Measurements from ENCODE around the gene AGPAT3.

DNA sequence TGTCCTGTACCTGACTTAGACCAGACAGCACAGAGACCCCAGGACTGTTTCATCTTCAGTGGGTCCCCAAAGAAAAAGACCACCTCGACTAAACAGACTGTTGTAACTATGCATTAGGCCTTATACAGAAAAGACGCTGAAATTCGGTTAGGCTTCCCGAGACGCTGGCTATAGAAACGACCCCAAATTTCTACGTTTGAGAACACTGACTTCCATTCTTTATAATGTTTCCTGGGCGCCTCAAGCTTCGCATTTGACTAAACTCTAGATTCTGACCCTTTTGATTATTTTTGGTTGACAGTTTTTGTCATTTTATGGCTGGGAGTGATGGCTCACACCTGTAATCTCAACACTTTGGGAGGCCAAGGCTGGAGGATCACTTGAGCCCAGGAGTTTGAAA, 146.1 kb downstream of the AGPAT3 start:
- TF ChIP-seq POLR2AphosphoS5 (IDR thresholded peaks at IDR 0.05; ENCODE audit: low read depth, low read length) (no peak), POLR2A (IDR thresholded peaks at IDR 0.05; ENCODE audit: low read depth, low read length) (no peak), TAF1 (IDR thresholded peaks at IDR 0.05; ENCODE audit: borderline replicate concordance, low read depth, low read length) (no peak)

Measured in GM12892 (cell line).